Fibroblast of skin of right biceps (primary cell): ENCODE results near the gene SART3.
A peak's percentile ranks its signal among the peaks of the same experiment; 100 is the strongest.
"Not testable (repeated sequence)": the region's sequence is repeated elsewhere in the genome, so short reads cannot be mapped to it uniquely, and the experiment has no call there.

ENCODE experiments used
- DNase-seq: peaks from one replicate; pipeline ENCODE4 v3.0.0-alpha.2; 2013

SART3 gene

DNA sequence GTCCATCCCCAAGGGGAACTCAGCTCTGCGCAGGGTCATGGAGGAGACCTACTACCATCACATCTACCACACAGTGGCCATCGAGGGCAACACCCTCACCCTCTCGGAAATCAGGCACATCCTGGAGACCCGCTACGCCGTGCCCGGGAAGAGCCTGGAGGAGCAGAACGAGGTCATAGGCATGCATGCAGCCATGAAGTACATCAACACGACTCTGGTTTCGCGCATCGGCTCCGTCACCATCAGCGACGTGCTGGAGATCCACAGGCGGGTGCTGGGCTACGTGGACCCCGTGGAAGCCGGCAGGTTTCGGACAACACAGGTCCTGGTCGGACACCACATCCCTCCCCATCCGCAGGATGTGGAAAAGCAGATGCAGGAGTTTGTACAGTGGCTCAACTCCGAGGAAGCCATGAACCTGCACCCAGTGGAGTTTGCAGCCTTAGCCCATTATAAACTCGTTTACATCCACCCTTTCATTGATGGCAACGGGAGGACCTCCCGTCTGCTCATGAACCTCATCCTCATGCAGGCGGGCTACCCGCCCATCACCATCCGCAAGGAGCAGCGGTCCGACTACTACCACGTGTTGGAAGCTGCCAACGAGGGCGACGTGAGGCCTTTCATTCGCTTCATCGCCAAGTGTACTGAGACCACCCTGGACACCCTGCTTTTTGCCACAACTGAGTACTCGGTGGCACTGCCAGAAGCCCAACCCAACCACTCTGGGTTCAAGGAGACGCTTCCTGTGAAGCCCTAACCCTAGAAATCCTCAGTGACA, 42.1 kb downstream of the SART3 start:
- DNase-seq = no peak

DNA sequence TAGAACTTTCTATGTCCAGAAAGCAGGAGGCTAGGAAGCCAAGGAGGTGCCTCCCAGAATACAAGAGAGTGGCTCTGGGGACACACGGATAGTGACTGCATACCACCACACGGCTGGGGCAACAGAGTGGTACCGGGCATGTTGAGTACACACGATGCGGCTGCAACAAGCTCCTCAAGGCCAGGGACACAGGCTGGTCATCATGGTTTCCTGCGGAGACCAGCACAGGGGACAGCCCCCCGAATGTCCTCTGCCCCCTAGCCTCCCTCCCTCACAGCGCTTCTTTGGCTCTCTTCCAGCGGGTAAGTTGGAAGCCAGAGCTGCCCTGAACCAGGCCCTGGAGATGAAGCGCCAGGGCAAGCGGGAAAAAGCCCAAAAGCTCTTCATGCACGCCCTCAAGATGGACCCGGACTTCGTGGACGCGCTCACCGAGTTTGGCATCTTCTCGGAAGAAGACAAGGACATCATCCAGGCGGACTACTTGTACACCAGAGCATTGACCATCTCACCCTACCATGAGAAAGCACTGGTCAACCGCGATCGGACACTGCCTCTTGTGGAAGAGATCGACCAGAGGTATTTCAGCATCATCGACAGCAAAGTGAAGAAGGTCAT, 42.8 kb downstream of the SART3 start:
- DNase-seq = no peak

GRCh38 chr12:108517288-108518100, 43.5 kb downstream of the SART3 start:
- DNase-seq = no peak

DNA sequence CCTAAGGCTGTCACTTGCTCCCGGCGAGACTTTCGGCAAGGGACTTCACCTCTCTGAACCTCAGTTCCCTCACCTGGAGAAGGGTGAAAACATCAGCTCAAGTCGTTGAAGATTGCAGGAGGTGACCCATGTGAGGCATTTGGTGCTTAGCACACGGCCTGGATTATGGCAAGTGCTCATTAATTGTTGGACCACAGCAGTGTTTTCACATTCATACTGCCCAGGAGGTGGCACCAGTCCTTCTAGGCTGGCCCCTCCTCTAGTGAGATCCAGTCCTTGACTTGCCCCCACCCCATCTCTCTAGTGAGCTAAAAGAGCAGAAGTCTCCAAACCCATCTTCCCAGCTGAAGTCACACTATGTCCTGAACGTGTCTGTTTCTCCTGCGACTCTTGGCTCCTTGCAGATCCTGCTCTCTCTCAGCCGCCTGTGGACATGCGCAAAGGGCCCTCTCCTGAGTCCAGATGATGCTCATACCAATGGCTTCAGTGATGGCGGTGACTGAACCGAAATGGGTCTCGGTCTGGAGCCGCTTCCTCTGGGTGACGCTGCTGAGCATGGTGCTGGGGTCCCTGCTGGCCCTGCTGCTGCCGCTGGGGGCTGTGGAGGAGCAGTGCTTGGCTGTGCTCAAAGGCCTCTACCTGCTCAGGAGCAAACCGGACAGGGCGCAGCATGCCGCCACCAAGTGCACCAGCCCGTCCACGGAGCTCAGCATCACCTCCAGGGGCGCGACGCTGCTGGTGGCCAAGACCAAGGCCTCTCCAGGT, 44.3 kb downstream of the SART3 start:
- DNase-seq = no peak

DNA sequence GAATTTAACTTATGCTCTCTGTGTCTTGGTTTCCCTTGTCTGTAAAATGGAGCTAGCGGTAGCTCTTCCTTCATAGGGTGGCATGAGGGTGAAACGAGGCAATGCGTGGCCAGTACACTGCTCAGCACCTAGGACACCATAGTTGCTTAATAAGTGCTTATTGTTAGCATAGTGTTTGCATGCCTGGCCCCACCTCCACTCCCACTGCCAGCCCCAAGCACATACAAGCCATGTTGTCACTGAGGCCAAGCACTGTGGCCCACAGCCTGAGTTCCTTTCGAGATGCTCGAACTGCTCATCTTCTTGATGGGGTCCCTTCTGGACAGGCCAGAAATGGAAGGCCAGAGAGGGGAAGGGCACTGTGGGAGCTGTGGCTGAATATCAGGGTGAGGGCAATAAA, 45.1 kb downstream of the SART3 start:
- DNase-seq = no peak

GRCh38 chr12:108514973-108515814, 45.8 kb downstream of the SART3 start, which contains the start of gene FICD:
TSS of gene FICD (plus strand) at chr12:108515277. CDS start at chr12:108516973, 1,696 bp downstream.
- peak; percentile 98 for DNase-seq

GRCh38 chr12:108514468-108514972, 46.5 kb downstream of the SART3 start:
- DNase-seq = no peak

GRCh38 chr12:108511633-108512540, 49.1 kb downstream of the SART3 start:
- peak; percentile 60 for DNase-seq

GRCh38 chr12:108510836-108511235, 50.1 kb downstream of the SART3 start:
- DNase-seq = no peak

- DNase-seq = no peak
Observed at GRCh38 chr12:108509806-108510205, 51.2 kb downstream of the SART3 start.

GRCh38 chr12:108507971-108508642, 52.9 kb downstream of the SART3 start:
- DNase-seq = no peak

GRCh38 chr12:108505129-108505528, 55.8 kb downstream of the SART3 start:
- no peak for DNase-seq

GRCh38 chr12:108502922-108503321, 58.1 kb downstream of the SART3 start:
- no peak for DNase-seq

GRCh38 chr12:108498136-108498535, 62.8 kb downstream of the SART3 start:
- no peak for DNase-seq

- no peak for DNase-seq
Observed at GRCh38 chr12:108495823-108496579, 65.0 kb downstream of the SART3 start.

GRCh38 chr12:108495054-108495453, 65.9 kb downstream of the SART3 start:
- peak; percentile 24 for DNase-seq

DNA sequence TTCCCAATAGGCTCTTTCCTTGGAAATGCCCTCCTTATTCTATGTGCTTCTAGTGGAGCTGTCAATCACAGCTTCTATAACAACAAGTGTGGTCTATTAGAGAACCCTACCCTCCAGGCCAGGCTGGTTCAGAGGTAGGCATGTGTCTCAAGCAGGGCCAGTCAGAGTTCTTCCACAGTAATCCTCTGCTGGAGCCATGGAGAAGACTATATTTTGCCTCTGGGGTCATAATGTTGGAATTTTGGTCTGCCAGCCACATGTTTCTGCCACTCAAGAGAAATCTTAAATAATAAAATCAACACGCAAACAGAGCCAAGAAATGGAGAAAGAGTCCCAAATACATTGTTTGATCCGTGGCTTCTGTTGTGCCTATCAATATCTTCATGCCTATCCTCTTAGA, 69.7 kb downstream of the SART3 start:
- no peak for DNase-seq

GRCh38 chr12:108487029-108487428, 73.9 kb downstream of the SART3 start:
- not testable (repeated sequence) for DNase-seq

DNA sequence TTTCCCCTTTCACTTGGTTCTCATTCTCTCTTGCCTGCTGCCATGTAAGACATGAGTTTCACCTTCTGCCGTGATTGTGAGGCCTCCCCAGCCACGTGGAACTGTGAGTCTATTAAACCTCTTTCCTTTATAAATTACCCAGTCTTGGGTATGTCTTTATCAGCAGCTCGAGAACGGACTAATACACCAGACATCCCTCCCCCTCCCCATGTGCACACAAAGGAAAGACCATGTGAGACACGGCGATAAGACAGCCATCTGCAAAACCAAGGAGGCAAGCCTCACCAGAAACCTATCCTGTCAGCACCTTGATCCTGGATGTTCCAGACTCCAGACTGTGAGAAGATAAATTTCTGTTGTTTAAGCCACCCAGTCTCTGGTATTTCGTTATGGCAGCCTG, 75.6 kb downstream of the SART3 start:
- not testable (repeated sequence) for DNase-seq
